OCI-LY3 (cell line): ENCODE measurements around the gene ARMH4.

Source experiments
- CTCF ChIP-seq: fragments of 200-600, 300-600 bp; sonication (generic); IDR thresholded peaks from 2 replicates; pipeline ENCODE4 v1.5.1; 2014; ENCODE audit warnings: antibody characterized with exemption, low read length, low read depth
- EZH2phosphoT487 ChIP-seq: fragments of 200-600 bp; shearing (Covaris generic); IDR thresholded peaks from 2 replicates; pipeline ENCODE4 v1.6.1; 2018; ENCODE audit warnings: antibody characterized with exemption, mixed run types, low read depth

- no peak for TF ChIP-seq CTCF
- no peak for TF ChIP-seq EZH2phosphoT487
Measured at GRCh38 chr14:58167891-58168290, 15.9 kb upstream of the ARMH4 start.
